ENCODE results near the gene TMEM63B.

TMEM63B gene

DNA sequence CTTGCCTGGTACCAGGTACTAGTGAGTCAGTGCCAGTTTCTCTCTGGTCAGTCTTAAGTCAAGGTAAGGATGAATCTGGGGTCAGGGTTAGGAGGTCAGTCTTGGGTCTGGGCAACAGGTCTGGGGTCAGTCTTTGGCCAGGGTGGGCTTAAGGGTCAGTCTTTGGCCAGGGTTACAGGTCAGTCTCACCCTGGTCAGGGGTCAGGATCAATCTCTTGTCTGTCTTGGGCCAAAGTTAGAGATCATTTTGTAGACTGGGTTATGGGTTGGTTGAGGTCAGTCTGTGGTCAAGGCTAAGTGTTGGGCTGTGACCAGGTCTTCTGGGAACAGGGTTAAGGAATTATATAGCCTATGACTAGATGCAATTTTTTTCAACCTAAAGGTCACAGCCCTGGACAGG, 18.5 kb downstream of the TMEM63B start:
- no peak for DNase-seq

DNA sequence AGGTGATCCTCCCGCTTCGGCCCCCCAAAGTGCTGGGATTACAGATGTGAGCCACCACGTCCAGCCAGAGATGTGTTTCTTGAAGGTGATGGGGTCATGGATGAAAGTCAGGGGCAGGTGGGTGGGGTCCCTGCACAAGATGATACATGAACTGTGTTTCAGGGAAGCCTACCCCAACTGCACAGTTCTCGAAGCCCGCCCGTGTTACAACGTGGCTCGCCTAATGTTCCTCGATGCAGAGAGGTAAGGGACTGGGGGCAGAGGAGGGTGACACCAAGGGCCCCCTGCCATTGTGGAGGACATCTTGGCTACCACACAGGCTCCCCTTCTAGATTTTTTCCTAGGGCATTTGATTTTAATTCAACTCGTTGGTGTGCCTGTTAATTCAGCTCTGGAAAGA, 19.3 kb downstream of the TMEM63B start:
- DNase-seq = no peak

DNA sequence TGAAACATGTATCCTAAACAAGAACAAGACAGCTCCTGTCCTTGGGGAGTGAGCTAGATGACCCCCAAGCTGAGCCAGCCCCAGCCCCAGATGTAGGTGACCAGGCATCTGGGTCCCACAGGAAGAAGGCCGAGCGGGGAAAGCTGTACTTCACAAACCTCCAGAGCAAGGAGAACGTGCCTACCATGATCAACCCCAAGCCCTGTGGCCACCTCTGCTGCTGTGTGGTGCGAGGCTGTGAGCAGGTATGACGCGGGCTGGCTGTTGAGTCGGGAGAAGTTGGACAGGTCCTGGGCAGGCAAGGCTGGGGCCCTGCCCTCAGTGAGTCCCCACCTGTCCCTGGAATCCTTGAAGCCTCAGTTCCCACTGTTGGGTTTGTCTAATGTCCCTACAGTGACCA, 19.9 kb downstream of the TMEM63B start:
- DNase-seq = no peak

DNA sequence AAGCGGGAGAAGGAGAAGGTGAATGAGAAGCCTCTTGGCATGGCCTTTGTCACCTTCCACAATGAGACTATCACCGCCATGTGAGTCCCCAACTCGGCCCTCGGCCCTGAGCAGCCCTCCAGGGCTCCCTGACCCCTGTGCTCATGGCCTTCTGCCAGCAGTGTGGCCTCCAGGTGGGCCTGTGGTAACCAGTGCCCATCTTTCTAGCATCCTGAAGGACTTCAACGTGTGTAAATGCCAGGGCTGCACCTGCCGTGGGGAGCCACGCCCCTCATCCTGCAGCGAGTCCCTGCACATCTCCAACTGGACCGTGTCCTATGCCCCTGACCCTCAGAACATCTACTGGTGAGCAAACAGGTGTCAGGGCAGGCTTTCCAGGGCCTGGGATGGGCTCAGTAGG, 21.0 kb downstream of the TMEM63B start:
- no peak for DNase-seq

DNA sequence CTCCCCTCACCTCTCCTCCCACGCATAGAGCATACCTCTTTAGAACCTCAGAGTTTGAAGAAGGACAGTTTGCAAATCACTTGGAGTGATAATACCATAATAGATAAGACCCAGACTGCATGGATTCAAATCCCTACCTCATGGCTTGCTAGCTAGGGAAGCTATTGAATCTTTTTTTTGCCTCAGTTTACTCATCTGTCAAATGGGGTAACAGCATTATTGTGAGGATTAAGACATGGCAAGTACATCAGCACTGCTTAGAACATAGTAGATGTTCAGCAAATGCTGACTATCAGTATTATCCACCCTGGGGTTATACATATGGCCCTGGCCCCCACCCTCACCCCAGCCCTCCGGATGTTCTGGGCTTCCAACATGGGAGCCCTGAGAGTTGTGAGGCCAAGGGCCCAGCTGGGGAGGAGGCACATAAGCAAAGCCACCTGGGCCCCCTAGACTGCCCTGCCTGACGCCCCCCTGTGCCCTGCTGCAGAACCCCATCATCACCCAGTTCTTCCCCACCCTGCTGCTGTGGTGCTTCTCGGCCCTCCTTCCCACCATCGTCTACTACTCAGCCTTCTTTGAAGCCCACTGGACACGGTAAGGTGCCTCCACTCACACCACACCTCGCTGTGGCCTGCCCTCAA, 22.1 kb downstream of the TMEM63B start:
- DNase-seq = no peak

DNA sequence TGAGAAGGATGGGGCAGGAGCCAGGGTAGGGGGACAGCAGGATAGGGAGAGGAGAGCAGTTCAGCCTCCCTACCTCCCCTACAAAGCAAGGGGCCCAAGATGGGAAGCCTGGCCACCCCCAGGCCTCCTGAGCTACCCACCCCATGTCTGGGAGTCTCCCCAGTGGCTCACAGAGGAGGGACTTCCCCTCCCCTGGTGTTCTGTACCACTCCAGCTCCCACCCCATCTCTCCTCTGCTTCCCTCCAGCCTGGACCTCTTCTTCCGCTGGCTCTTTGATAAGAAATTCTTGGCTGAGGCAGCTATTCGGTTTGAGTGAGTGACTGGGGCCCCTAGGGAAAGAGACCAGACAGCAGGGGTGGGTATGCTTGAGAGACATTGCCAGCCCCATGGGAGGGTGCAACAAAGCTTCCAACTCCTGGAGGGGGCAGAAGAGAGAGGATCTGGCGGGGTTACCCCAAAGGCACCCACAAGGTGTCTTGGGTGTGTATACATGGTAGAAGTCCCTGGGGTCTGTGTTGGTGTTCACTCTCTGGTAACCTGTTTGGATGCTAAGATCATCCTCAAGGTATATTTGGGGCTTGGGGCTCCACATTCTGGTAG, 23.1 kb downstream of the TMEM63B start:
- no peak for DNase-seq

DNA sequence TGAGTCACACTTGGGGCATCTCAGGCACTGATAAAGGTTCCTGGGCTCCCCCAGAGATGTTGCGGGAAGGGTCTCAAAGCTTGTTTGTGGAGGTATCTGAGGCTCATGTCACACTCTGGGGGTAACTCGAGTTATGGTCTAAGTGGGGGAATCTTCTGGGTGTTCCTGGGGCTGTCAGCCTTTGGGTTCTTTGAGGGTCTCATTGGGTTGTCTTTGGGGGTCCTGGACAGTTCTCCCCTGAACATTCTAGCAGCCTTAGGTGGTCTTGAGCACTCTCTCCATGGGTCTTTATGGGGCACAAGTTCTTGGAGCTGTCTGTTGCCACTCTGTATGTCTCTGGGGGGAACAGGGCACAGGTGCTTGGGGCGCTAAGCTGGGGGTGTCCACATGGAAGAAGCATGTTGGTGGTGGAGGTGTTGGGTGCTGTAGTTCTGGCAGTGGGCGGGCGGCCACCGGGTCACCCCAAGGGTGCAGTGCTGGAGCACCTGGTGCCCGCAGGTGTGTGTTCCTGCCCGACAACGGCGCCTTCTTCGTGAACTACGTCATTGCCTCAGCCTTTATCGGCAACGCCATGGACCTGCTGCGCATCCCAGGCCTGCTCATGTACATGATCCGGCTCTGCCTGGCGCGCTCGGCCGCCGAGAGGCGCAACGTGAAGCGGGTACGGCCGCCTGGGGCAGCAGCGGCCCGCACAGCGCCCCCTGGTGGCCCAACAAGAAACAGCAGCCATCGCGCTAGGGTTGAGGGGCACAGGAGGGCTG, 24.2 kb downstream of the TMEM63B start:
- peak; percentile 52 to 77 (median 71) for DNase-seq

DNA sequence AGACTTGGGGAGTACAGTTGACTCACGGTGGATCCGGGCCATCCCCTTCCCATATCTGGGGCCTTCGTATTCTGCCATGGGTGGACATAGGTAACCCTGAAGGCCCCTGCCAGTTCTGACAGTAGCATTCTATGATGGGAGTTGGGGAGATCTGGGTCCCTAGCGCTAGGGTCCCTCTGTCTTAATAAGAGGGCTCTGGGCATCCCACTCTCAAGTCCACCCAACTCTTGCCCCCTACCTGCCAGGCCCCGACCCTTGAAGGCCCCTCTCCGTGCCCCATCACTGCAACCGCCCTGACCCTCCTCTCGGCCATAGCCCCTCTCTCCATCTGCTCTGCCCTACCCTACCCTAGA, 24.7 kb downstream of the TMEM63B start:
- no peak for DNase-seq

DNA sequence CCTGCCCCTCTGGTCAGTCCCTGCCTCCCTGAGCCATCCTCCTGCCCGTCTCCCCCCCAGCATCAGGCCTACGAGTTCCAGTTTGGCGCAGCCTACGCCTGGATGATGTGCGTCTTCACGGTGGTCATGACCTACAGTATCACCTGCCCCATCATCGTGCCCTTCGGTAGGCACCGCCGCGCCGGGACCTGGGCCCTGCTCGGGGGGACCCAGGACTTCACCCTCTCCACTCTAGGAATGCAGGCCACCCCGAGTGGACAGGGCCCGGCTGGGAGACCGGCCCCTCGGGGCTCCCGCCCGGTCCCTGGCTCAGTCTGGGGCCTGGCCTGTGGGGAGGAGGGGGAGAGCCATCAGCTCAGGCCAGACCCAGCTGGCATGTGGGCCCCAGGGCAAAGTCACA, 25.2 kb downstream of the TMEM63B start:
- DNase-seq = no peak

DNA sequence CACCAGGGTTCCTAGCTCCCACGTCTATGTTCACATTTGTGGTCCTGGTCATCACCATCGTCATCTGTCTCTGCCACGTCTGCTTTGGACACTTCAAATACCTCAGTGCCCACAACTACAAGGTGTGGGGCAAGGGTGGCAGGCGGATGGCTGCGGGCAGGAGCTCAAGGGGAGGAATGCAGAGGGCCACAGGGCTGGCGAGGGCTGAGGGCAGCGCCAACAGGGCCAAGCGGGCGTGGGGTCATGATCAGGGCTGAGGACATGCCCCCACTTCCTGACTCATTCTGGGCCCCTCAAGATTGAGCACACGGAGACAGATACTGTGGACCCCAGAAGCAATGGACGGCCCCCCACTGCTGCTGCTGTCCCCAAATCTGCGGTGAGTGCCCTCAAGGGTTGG, 26.7 kb downstream of the TMEM63B start:
- no peak for DNase-seq

DNA sequence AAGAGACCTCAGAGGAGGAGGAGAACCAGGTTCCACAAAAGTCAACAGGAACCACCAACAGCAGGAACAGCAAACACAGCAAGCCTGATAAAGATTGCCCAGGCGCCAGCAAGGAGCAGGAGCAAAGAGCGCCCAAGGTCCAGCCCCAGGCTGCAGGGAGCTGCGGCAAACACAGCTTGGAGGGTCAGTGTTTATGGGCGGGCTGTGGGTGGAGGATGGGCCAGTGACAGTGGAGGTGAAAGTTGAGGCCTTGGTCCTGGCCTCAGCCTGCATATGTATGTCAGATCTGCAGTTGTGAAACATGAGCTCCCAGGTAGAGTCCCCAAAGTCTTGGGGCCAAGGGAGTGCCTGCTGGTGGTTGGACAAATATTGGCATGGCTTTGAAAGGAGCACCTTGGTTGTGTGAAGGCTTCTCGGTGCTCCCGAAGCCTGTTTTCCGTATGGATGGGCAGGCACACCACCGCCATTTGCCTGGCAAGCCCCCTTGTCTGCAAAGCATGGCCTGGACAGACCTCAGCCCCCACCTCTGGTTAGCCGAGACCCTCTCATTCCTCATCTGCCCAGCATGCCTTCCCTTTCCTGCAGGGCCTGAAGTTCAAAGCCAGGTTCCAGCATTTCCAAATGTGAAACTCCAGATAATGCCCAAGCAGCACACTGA, 29.3 kb downstream of the TMEM63B start:
- DNase-seq = no peak

DNA sequence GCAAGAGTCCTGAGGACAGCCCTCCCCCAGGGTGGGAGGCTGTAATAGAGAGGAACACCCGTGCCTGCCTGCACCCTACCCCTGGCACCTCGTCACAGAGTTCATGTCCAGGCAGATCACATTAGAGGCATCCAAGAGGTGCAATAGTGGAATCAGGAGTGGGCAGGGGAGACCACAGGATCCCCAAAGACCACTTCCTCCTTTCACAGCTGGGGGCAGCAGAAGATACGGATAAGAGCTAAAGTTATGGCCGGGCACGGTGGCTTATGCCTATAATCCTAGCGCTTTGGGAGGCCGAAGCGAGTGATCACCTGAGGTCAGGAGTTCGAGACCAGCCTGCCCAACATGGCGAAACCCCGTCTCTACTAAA, 29.8 kb downstream of the TMEM63B start:
- no peak for DNase-seq

DNA sequence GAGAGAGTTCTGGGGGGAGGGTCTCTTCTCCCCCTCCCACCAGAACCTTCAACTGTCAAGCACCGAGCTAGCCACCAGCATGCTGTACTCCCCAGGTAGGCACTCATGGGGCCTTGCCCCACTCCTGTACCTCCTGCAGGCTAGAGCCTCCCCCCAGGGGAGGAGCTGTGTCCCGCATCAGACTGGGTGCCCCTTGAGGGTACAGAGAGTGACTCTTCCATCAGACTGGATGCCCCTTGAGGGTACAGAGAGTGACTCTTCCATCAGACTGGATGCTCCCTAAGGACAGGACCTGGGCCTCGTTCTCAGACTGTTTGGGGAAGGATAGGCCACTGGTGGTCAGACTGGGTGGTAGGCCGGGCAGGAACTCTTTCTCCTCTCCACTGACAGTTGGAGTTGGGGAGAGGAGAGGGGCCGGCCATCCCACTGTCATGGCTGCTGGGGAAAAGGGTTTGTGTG, 31.4 kb downstream of the TMEM63B start, which contains the start of gene CAPN11:
TSS of gene CAPN11 (plus strand) at position 51 of the 459 bp plus-strand sequence. CDS start at position 80, 29 bp downstream.
- no peak for DNase-seq

DNA sequence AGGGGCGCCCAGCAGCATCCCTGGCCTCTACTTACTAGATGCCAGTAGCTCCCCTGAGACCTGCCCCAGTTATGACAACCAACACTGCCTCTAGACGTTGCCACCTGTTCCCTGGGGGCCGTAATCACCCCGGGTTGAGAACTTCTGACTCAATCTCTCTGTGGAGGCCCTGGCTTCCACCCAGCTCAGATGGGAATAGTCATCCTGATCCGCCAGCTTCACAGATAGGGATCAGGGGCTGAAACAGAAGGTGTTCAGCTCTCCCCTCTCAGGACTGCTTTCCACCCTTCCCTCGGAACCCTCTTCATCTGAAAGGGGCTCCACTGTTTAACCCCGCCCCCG, 34.6 kb downstream of the TMEM63B start:
- DNase-seq = no peak

DNA sequence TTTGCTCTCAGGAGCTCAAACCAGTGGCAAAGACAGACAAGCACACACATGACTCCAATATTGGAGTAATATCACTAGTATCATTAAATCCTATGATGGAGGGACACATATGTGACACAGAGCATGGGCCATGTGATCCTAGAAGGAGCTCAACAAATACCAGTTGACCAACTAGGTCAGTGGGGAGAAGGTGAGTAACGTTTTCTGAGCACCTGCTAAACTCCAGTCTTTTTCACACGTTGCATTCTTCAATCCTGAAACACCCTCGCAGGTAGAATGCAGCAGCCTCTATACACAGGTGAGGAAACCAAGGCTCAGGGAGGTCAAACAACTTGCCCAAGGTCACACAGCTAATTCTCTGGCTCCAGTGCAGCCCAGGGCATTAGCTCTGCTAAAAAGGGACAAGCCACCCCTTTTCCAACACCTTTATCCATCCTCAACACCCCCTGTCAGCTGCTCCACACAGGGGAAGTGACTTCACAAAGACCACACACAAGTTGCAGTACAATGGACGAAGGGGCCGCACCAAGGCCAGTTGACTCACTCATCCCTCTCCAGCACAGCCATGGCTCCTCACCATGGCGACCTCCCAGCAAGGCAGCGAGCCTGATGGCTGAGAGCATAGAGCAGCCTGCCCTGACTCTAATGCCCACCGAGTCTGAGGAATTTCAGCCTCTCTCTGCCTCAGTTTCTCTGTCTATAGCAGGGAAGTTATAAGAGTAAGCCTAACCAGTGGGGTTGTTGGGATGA, 35.7 kb downstream of the TMEM63B start:
- no peak for DNase-seq

DNA sequence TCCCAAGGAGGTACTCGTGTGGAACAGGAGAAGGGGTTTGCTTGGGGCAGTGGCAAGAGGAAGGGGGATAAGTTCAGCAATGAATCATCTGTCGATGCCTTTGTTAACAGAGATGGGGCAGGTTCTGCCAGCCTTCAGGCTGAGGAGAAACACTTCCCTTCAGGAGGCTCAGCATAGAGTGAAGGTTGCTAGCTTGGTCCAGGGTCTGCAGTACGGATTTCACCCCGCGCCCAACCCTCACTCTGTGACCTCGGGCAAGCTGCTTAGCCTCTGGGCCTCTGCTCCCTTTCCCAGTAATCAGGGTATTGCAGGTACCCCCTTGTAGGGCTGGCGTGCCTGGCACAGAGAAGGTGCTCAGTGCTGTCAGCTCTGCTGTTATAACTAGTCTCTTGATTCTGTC, 38.8 kb downstream of the TMEM63B start:
- DNase-seq = no peak

DNA sequence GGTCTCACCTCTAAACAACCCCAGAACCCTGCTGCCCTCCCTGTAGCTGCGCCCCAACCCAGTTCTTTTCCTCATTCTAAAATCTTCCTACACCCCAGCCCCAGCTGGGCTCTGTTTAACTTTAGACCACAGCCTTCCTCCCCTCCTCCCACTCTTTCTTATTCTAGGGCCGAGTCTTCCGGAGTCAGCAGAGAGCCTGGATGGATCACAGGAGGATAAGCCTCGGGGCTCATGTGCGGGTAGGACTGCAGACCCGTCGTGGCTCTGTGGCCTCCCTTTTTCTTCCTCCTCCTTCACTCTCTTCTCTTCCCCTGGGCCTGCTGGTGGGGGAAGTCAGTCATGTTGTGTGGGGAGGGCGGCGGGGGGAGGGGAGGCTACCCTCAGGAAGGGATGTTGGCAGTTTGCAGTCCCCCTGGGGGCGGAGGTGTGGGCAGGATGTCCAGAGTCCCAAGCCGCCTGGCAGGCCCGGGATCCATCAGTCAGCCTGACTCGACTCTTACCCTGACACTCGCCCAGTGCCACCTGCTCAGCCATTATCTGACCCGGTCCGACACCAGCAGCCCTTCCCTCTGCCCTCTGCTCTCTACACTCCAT, 39.3 kb downstream of the TMEM63B start:
- no peak for DNase-seq

DNA sequence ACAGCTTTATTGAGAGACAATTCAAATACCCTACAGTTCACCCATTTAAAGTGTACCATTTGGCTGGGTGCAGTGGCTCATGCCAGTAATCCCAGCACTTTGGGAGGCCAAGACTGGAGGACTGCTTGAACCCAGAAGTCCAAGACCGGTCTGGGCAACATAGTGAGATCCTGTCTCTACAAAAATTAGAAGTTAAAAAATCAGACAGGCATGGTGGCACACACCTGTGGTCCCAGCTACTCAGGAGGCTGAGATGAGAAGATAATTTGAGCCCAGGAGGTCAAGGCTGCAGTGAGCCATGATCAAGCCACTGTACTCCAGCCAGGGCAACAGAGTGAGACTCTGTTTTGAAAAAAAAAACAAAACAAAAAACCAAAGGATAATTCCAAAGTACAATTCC, 40.2 kb downstream of the TMEM63B start:
- no peak for DNase-seq

DNA sequence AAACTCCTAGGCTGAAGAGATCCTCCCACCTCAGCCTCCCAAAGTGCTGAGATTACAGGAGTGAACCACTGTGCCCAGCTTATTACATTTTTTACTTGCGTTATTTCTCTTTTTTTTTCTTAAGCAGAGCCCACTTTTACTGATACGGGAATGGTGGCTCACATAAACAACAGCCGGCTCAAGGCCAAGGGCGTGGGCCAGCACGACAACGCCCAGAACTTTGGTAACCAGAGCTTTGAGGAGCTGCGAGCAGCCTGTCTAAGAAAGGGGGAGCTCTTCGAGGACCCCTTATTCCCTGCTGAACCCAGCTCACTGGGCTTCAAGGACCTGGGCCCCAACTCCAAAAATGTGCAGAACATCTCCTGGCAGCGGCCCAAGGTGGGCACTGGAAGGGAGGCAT, 41.8 kb downstream of the TMEM63B start:
- no peak for DNase-seq

DNA sequence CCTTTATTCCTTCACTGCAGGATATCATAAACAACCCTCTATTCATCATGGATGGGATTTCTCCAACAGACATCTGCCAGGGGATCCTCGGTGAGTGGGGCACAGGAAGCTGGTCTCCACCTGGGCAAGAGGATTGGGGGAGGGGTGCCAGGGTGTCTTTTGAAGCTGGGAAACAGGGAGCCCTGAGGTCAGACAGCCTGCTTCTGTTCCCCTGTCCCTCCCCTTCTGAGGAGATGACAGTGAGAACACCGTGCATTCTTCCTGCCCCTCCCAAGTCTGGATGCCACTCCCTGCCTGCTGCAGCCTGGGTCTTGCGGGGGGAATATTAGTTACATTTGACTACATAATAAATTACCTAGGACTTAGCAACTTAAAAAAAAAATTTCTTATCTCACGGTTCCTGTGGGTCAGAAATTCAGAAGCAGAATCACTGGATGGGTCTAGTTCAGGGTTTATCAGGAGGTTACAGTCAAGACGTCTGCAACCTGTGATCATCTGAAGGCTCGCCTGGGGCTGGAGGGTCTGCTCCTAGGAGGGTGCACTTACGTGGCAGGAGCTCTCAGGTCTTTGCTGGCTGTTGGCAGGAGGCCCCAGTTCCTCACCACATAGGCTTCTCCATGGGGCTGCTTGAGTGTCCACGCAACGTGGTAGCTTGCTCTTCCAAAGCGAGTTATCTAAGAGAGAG, 42.7 kb downstream of the TMEM63B start:
- no peak for DNase-seq

DNA sequence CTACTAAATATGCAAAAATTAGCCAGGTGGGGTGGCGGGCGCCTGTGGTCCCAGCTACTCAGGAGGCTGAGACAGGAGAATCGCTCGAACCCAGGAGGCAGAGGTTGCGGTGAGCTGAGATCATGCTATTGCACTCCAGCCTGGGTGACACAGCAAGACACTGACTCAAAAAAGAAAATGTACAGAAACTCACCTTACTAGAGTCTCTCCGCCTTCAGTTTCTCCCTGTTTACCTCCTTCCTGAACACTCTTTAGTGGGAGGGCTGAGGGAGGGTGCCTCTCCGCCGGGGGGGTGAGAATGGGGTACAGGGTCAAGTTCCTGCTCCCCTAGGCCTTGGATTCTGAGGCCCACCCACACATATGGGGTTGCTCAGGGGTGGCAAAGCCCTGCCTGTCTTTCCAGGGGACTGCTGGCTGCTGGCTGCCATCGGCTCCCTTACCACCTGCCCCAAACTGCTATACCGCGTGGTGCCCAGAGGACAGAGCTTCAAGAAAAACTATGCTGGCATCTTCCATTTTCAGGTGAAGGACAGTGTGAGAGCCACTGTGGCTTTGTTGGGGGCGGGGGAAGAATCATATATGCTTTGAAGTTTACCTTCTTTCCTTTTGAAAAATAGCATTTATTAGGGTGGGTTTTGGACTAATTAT, 44.7 kb downstream of the TMEM63B start:
- peak in 1 of 5 experiments; percentile 22 for DNase-seq
